DOHH2 (cell line): ENCODE measurements around the gene ZNF609.

Experiments
- H3F3A ChIP-seq: fragments of 200-600 bp; sonication (generic), shearing (Covaris generic); 2 replicates; pipeline ENCODE4 v1.6.0; 2016; ENCODE audit warnings: antibody characterized with exemption, mild to moderate bottlenecking; ENCODE audit not compliant: control insufficient read depth, insufficient read depth
- H3K27ac ChIP-seq: fragments of 200-600 bp; sonication (generic); 2 replicates; pipeline ENCODE4 v1.5.1; 2014; ENCODE audit warnings: low read depth, mild to moderate bottlenecking, low read length, moderate library complexity
- H3K27me3 ChIP-seq: fragments of 200-600 bp; sonication (generic); 2 replicates; pipeline ENCODE4 v1.6.1; 2014; ENCODE audit warnings: mild to moderate bottlenecking, low read length, mixed read lengths; ENCODE audit not compliant: control insufficient read depth
- H3K36me3 ChIP-seq: fragments of 200-600 bp; sonication (generic); 2 replicates; pipeline ENCODE4 v1.6.1; 2014; ENCODE audit warnings: mild to moderate bottlenecking, low read length, moderate library complexity, mixed read lengths; ENCODE audit not compliant: control insufficient read depth
- H3K4me1 ChIP-seq: fragments of 200-600 bp; sonication (generic); 2 replicates; pipeline ENCODE4 v1.6.1; 2014; ENCODE audit warnings: mild to moderate bottlenecking, low read length, mixed read lengths; ENCODE audit not compliant: control insufficient read depth
- H3K4me2 ChIP-seq: fragments of 200-600 bp; sonication (generic); 2 replicates; pipeline ENCODE4 v1.6.0; 2014; ENCODE audit warnings: mild to moderate bottlenecking, low read length, moderate library complexity
- H3K4me3 ChIP-seq: fragments of 200-600 bp; sonication (generic); 2 replicates; pipeline ENCODE4 v1.5.1; 2014; ENCODE audit warnings: mild to moderate bottlenecking, low read length, mixed read lengths
- H3K79me2 ChIP-seq: fragments of 200-600 bp; sonication (generic); 2 replicates; pipeline ENCODE4 v1.6.1; 2014; ENCODE audit warnings: mild to moderate bottlenecking, low read length, mixed read lengths; ENCODE audit not compliant: control insufficient read depth
- H3K9me2 ChIP-seq: fragments of 200-600 bp; sonication (generic); replicated peaks from 2 replicates; pipeline ENCODE4 v1.6.1; 2014; ENCODE audit warnings: mild to moderate bottlenecking, low read length, mixed read lengths; ENCODE audit not compliant: control insufficient read depth
- H3K9me3 ChIP-seq: fragments of 200-600 bp; sonication (generic); 2 replicates; pipeline ENCODE4 v1.6.1; 2014; ENCODE audit warnings: antibody characterized with exemption, low read length, mixed read lengths; ENCODE audit not compliant: control insufficient read depth, insufficient read depth
- H4K20me1 ChIP-seq: fragments of 200-600 bp; sonication (generic); 2 replicates; pipeline ENCODE4 v1.6.0; 2014; ENCODE audit warnings: low read depth, mild to moderate bottlenecking, antibody characterized with exemption, low read length, moderate library complexity; ENCODE audit not compliant: control insufficient read depth, insufficient read depth
- EZH2phosphoT487 ChIP-seq: fragments of 200-600 bp; sonication (generic); IDR thresholded peaks from 2 replicates; pipeline ENCODE4 v1.6.1; 2017; ENCODE audit warnings: borderline replicate concordance, mild to moderate bottlenecking, antibody characterized with exemption, low read length, moderate library complexity, mixed read lengths
- TF ChIP-seq, protein P1 (sequence below): fragments of 200-600 bp; sonication (generic); IDR thresholded peaks from one replicate; pipeline ENCODE4 v1.5.1; 2014; ENCODE audit warnings: antibody characterized with exemption, mild to moderate bottlenecking, low read depth, low read length; ENCODE audit not compliant: poor library complexity, severe bottlenecking

Gene ZNF609

DNA sequence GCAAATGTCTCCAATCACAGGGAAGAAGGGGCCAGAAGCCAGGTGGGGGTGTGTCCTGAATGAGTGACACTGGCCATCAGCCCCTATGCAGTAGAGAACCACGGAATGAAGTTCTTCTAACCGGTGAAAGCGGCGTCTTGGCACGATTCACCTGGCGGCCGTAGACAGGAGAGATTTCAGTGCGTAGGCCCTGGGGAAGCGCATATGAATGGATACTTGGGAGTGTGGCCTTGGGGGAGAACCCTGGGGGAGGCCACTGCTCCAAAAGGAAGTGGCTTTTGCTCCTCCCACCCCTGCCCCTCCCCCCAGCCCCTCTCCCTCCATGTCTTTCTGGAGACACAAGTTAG is 271.4 kb downstream of the ZNF609 start:
- no peak overlapping the region for H3K4me2 ChIP-seq
- H3K36me3 ChIP-seq: no peaks in the 10 kb centered on the region
- no peaks in the 10 kb centered on the region for H3K79me2 ChIP-seq
- H3K27me3 ChIP-seq: 0 out of 2 replicates have a peak, but pooled peaks cover 5% of the 10 kb centered on the region
- no peaks in the 10 kb centered on the region for H3K9me2 ChIP-seq
- H3K27ac ChIP-seq: no peak overlapping the region
- TF ChIP-seq EZH2phosphoT487: no peak
- TF ChIP-seq, protein P1, sequence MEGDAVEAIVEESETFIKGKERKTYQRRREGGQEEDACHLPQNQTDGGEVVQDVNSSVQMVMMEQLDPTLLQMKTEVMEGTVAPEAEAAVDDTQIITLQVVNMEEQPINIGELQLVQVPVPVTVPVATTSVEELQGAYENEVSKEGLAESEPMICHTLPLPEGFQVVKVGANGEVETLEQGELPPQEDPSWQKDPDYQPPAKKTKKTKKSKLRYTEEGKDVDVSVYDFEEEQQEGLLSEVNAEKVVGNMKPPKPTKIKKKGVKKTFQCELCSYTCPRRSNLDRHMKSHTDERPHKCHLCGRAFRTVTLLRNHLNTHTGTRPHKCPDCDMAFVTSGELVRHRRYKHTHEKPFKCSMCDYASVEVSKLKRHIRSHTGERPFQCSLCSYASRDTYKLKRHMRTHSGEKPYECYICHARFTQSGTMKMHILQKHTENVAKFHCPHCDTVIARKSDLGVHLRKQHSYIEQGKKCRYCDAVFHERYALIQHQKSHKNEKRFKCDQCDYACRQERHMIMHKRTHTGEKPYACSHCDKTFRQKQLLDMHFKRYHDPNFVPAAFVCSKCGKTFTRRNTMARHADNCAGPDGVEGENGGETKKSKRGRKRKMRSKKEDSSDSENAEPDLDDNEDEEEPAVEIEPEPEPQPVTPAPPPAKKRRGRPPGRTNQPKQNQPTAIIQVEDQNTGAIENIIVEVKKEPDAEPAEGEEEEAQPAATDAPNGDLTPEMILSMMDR: no peak
- no peaks in the 10 kb centered on the region for H3K9me3 ChIP-seq
- no peaks in the 10 kb centered on the region for H3F3A ChIP-seq
- H3K4me1 ChIP-seq: no peaks in the 10 kb centered on the region
- H4K20me1 ChIP-seq: no peaks in the 10 kb centered on the region
- no peak overlapping the region for H3K4me3 ChIP-seq

DNA sequence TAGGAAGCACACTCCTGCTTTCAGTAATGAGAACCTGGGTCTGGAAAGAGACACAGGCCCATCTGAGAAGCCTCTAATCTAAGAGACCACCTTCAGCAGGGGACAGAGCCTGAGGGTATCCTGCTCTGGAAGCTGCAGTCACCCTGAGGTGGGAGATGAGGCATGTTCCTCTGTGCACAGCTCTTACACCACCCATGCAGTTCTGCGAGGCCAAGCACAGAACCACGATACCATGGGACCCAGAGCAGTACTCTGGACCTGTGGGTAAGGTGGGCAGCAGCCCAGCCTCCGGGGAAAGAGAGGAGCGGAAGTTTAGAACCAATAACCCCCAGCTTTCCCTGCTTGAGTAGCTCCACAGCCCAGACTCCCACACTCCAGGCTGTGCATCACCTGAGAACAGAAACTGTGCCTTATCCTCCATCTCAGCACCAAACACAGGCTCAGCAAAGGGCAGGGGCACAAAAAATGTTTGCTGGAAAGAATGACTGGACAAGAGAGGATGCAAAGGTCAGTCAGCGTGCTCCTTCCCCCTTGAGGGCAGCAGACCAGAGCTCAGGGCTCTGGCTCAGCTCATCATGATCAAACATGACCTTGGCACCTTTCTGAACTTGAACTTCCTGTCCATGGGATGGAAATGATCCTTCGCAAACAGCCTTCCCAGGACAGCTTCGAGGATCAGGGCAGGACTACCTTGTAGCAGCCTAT is 271.9 kb downstream of the ZNF609 start:
- Histone ChIP-seq H3K36me3 (no peaks in the 10 kb centered on the region), H3K4me1 (no peaks in the 10 kb centered on the region), H3K9me3 (no peaks in the 10 kb centered on the region), H3K4me2 (no peak overlapping the region), H3K27ac (no peak overlapping the region), H3F3A (no peaks in the 10 kb centered on the region), H3K4me3 (no peak overlapping the region), H3K27me3 (0 out of 2 replicates have a peak, but pooled peaks cover 5% of the 10 kb centered on the region), H4K20me1 (no peaks in the 10 kb centered on the region), H3K9me2 (no peaks in the 10 kb centered on the region), H3K79me2 (no peaks in the 10 kb centered on the region)
- TF ChIP-seq, protein P1: no peak
- TF ChIP-seq EZH2phosphoT487: no peak
